Activated CD8-positive, alpha-beta T cell treated with anti-CD3 and anti-CD28 coated beads for 36 hours (primary cell): ENCODE data around the gene ARHGAP22. TPM values are rescaled to one million over a fixed set of nuclear protein-coding genes. Genes with fewer than 3 reads are reported as not detected.

Source experiments
- ATAC-seq: fragments of 200-7000 bp; cut with Tn5 transposase; one replicate; pipeline ENCODE4 v1.10.0; 2021; ENCODE audit warnings: mild to moderate bottlenecking, moderate library complexity
- CTCF ChIA-PET: fragments of 350-600 bp; sonication (Branson Sonifier 250); formaldehyde crosslinking; loops from one replicate; lab custom pipeline; 2021; ENCODE audit warnings: antibody characterized with exemption; lab: Charles Lee
- POLR2A ChIA-PET: fragments of 350-600 bp; sonication (Branson Sonifier 250); formaldehyde crosslinking; loops from one replicate; lab custom pipeline; 2021; ENCODE audit warnings: antibody characterized with exemption; lab: Charles Lee
- DNase-seq: peaks from one replicate; pipeline ENCODE4 v3.0.0-alpha.2; 2020
- H3K27ac Mint-ChIP-seq: one replicate; pipeline ENCODE4 v1.8.0; 2021; ENCODE audit warnings: mild to moderate bottlenecking, mixed read lengths
- H3K27me3 Mint-ChIP-seq: one replicate; pipeline ENCODE4 v1.8.0; 2021; ENCODE audit warnings: mixed read lengths
- H3K36me3 Mint-ChIP-seq: one replicate; pipeline ENCODE4 v1.8.0; 2021; ENCODE audit warnings: low read depth, mixed read lengths
- H3K4me1 Mint-ChIP-seq: one replicate; pipeline ENCODE4 v1.8.0; 2021; ENCODE audit warnings: low read depth, mixed read lengths
- H3K4me3 Mint-ChIP-seq: one replicate; pipeline ENCODE4 v1.8.0; 2021; ENCODE audit warnings: mild to moderate bottlenecking, moderate library complexity, mixed read lengths
- H3K9me3 Mint-ChIP-seq: one replicate; pipeline ENCODE4 v1.8.0; 2021; ENCODE audit warnings: mixed read lengths
- CTCF ChIP-seq: fragments of 200-600 bp; IDR thresholded peaks from one replicate; pipeline ENCODE4 v1.8.0; 2022; ENCODE audit warnings: antibody characterized with exemption, mild to moderate bottlenecking
- intact Hi-C: fragments of 100-400 bp; cut with micrococcal nuclease; formaldehyde crosslinking; loops from one replicate; pipeline ENCODE4 v1.10.0; 2022
- total RNA-seq, 2 experiments: library from RNA; stranded (reverse); gene quantifications; one replicate each; pipeline ENCODE4 v1.2.3, GENCODE V29; 2021

ARHGAP22 gene
- total RNA-seq, 2 experiments from 2014 or later, result not detected

- CTCF ChIA-PET, result interaction anchor here (1.1 to 1.2 kb wide), 2 partner anchors 23 to 188 kb away, joined by 3 to 4 read pairs; no protein-coding TSS in a partner anchor
- DNase-seq, result no peak
Measured at GRCh38 chr10:48468866-48469511, 135.9 kb downstream of the ARHGAP22 start.

GRCh38 chr10:48468130-48468790, 136.6 kb downstream of the ARHGAP22 start:
- H3K9me3 Mint-ChIP-seq, result no peaks in the 10 kb centered on the region
- ATAC-seq (no peak), DNase-seq (no peak)
- TF ChIP-seq CTCF, result no peak
- no peak overlapping the region for H3K27ac Mint-ChIP-seq
- no peaks in the 10 kb centered on the region for H3K27me3 Mint-ChIP-seq
- no peaks in the 10 kb centered on the region for H3K4me1 Mint-ChIP-seq
- intact Hi-C loops, result no loop called here
- no peak overlapping the region for H3K4me3 Mint-ChIP-seq
- H3K36me3 Mint-ChIP-seq, result no peaks in the 10 kb centered on the region
- ChIA-PET POLR2A (no interaction called here), CTCF (interaction anchor here (1.2 kb wide), 1 partner anchor 188 kb away, joined by 4 read pairs; no protein-coding TSS in a partner anchor)

More at GRCh38 chr10:48468866-48469511, 135.9 kb downstream of the ARHGAP22 start:
- TF ChIP-seq CTCF, result no peak
- Mint-ChIP-seq H3K27me3 (no peaks in the 10 kb centered on the region), H3K27ac (no peak overlapping the region), H3K36me3 (no peaks in the 10 kb centered on the region), H3K9me3 (no peaks in the 10 kb centered on the region), H3K4me3 (no peak overlapping the region), H3K4me1 (no peaks in the 10 kb centered on the region)
- intact Hi-C loops, result no loop called here
- POLR2A ChIA-PET, result no interaction called here
- no peak for ATAC-seq

GRCh38 chr10:48467669-48468068, 137.2 kb downstream of the ARHGAP22 start:
- ChIA-PET CTCF (no interaction called here), POLR2A (no interaction called here)
- no peak overlapping the region for H3K27ac Mint-ChIP-seq
- H3K4me3 Mint-ChIP-seq, result no peak overlapping the region
- intact Hi-C loops, result no loop called here
- no peak for DNase-seq
- ATAC-seq, result no peak
- no peaks in the 10 kb centered on the region for H3K4me1 Mint-ChIP-seq
- H3K9me3 Mint-ChIP-seq, result no peaks in the 10 kb centered on the region
- TF ChIP-seq CTCF, result no peak
- H3K36me3 Mint-ChIP-seq, result no peaks in the 10 kb centered on the region
- H3K27me3 Mint-ChIP-seq, result no peaks in the 10 kb centered on the region

GRCh38 chr10:48466611-48467240, 138.1 kb downstream of the ARHGAP22 start:
- DNase-seq (no peak), ATAC-seq (no peak)
- no peaks in the 10 kb centered on the region for H3K27me3 Mint-ChIP-seq
- no peaks in the 10 kb centered on the region for H3K4me1 Mint-ChIP-seq
- intact Hi-C loops, result no loop called here
- no peak overlapping the region for H3K27ac Mint-ChIP-seq
- H3K36me3 Mint-ChIP-seq, result no peaks in the 10 kb centered on the region
- H3K9me3 Mint-ChIP-seq, result no peaks in the 10 kb centered on the region
- ChIA-PET CTCF (no interaction called here), POLR2A (no interaction called here)
- no peak for TF ChIP-seq CTCF
- H3K4me3 Mint-ChIP-seq, result no peak overlapping the region
